DOHH2 (cell line): Measurements from ENCODE around the gene INSIG2.

Experiments used
- H3F3A ChIP-seq: fragments of 200-600 bp; sonication (generic), shearing (Covaris generic); 2 replicates; pipeline ENCODE4 v1.6.0; 2016; ENCODE audit warnings: antibody characterized with exemption, mild to moderate bottlenecking; ENCODE audit not compliant: control insufficient read depth, insufficient read depth
- H3K27ac ChIP-seq: fragments of 200-600 bp; sonication (generic); 2 replicates; pipeline ENCODE4 v1.5.1; 2014; ENCODE audit warnings: low read depth, mild to moderate bottlenecking, low read length, moderate library complexity
- H3K27me3 ChIP-seq: fragments of 200-600 bp; sonication (generic); 2 replicates; pipeline ENCODE4 v1.6.1; 2014; ENCODE audit warnings: mild to moderate bottlenecking, low read length, mixed read lengths; ENCODE audit not compliant: control insufficient read depth
- H3K36me3 ChIP-seq: fragments of 200-600 bp; sonication (generic); 2 replicates; pipeline ENCODE4 v1.6.1; 2014; ENCODE audit warnings: mild to moderate bottlenecking, low read length, moderate library complexity, mixed read lengths; ENCODE audit not compliant: control insufficient read depth
- H3K4me1 ChIP-seq: fragments of 200-600 bp; sonication (generic); 2 replicates; pipeline ENCODE4 v1.6.1; 2014; ENCODE audit warnings: mild to moderate bottlenecking, low read length, mixed read lengths; ENCODE audit not compliant: control insufficient read depth
- H3K4me2 ChIP-seq: fragments of 200-600 bp; sonication (generic); 2 replicates; pipeline ENCODE4 v1.6.0; 2014; ENCODE audit warnings: mild to moderate bottlenecking, low read length, moderate library complexity
- H3K4me3 ChIP-seq: fragments of 200-600 bp; sonication (generic); 2 replicates; pipeline ENCODE4 v1.5.1; 2014; ENCODE audit warnings: mild to moderate bottlenecking, low read length, mixed read lengths
- H3K79me2 ChIP-seq: fragments of 200-600 bp; sonication (generic); 2 replicates; pipeline ENCODE4 v1.6.1; 2014; ENCODE audit warnings: mild to moderate bottlenecking, low read length, mixed read lengths; ENCODE audit not compliant: control insufficient read depth
- H3K9me2 ChIP-seq: fragments of 200-600 bp; sonication (generic); replicated peaks from 2 replicates; pipeline ENCODE4 v1.6.1; 2014; ENCODE audit warnings: mild to moderate bottlenecking, low read length, mixed read lengths; ENCODE audit not compliant: control insufficient read depth
- H3K9me3 ChIP-seq: fragments of 200-600 bp; sonication (generic); 2 replicates; pipeline ENCODE4 v1.6.1; 2014; ENCODE audit warnings: antibody characterized with exemption, low read length, mixed read lengths; ENCODE audit not compliant: control insufficient read depth, insufficient read depth
- H4K20me1 ChIP-seq: fragments of 200-600 bp; sonication (generic); 2 replicates; pipeline ENCODE4 v1.6.0; 2014; ENCODE audit warnings: low read depth, mild to moderate bottlenecking, antibody characterized with exemption, low read length, moderate library complexity; ENCODE audit not compliant: control insufficient read depth, insufficient read depth
- CTCF ChIP-seq: fragments of 200-600 bp; sonication (generic); IDR thresholded peaks from one replicate; pipeline ENCODE4 v1.5.1; 2014; ENCODE audit warnings: antibody characterized with exemption, mild to moderate bottlenecking, low read depth, low read length; ENCODE audit not compliant: poor library complexity, severe bottlenecking
- EZH2phosphoT487 ChIP-seq: fragments of 200-600 bp; sonication (generic); IDR thresholded peaks from 2 replicates; pipeline ENCODE4 v1.6.1; 2017; ENCODE audit warnings: borderline replicate concordance, mild to moderate bottlenecking, antibody characterized with exemption, low read length, moderate library complexity, mixed read lengths

Gene INSIG2

DNA sequence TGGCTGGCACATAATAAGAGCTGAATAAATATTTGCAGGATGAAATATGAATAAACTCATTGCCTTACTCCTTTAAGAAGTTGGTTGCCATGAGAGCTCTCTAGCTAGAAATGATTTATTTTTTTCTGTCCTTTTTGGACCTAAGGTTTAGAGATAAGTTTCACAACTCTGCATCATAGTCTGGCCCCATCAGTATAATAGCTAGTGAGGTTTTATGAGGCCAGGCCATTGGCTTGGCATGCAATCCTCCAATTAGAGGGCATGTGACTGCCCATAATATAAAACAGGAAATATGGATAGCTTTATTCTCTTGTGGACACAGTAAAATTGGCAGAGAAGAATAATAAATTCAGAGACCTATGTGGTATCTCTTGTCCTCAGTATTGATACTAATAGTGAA is 26.2 kb upstream of the INSIG2 start:
- Histone ChIP-seq H3K9me2 (no peaks in the 10 kb centered on the region), H3K79me2 (no peaks in the 10 kb centered on the region), H3K27me3 (no peaks in the 10 kb centered on the region), H4K20me1 (no peaks in the 10 kb centered on the region), H3K4me3 (no peak overlapping the region), H3K4me1 (peaks cover 37% of the 10 kb centered on the region), H3F3A (no peaks in the 10 kb centered on the region), H3K9me3 (no peaks in the 10 kb centered on the region), H3K4me2 (no peak overlapping the region), H3K27ac (no peak overlapping the region), H3K36me3 (no peaks in the 10 kb centered on the region)
- TF ChIP-seq EZH2phosphoT487 (no peak), CTCF (no peak)

DNA sequence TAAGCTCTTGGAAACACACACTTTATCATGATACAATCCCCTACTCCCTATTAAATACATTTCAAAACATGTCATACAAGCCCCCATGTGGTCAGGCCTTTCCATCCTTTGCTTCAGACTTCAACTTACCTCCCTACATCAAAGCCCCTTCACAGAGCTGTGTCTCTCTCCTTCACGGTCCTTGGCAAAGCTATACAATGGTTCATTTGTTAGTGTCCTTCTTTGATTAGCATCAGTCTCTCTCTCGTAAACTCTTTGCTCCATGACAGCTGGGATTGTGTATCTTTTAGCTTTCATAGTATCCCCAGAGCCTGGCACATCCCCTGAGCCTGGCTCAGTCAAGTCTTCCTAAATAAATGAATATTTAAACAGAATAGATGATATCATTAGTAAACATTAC is 25.6 kb upstream of the INSIG2 start:
- no peaks in the 10 kb centered on the region for H3K27me3 ChIP-seq
- H3K9me2 ChIP-seq = no peaks in the 10 kb centered on the region
- TF ChIP-seq CTCF (no peak), EZH2phosphoT487 (no peak)
- H3K4me2 ChIP-seq = no peak overlapping the region
- no peaks in the 10 kb centered on the region for H3K36me3 ChIP-seq
- H3K27ac ChIP-seq = no peak overlapping the region
- H3F3A ChIP-seq = no peaks in the 10 kb centered on the region
- no peaks in the 10 kb centered on the region for H3K9me3 ChIP-seq
- H3K79me2 ChIP-seq = no peaks in the 10 kb centered on the region
- H3K4me1 ChIP-seq = peaks cover 31% of the 10 kb centered on the region
- H4K20me1 ChIP-seq = no peaks in the 10 kb centered on the region
- no peak overlapping the region for H3K4me3 ChIP-seq

GRCh38 chr2:118065015-118065706 is 23.1 kb upstream of the INSIG2 start:
- H3K9me3 ChIP-seq = no peaks in the 10 kb centered on the region

More at GRCh38 chr2:118065015-118065706, 23.1 kb upstream of the INSIG2 start:
- TF ChIP-seq CTCF (no peak), EZH2phosphoT487 (no peak)
- Histone ChIP-seq H3K79me2 (no peaks in the 10 kb centered on the region), H3K4me3 (no peak overlapping the region), H3K4me2 (no peak overlapping the region), H3F3A (no peaks in the 10 kb centered on the region), H3K36me3 (no peaks in the 10 kb centered on the region), H3K9me2 (no peaks in the 10 kb centered on the region), H3K4me1 (peaks cover 16% of the 10 kb centered on the region), H3K27me3 (peaks cover 9% of the 10 kb centered on the region), H4K20me1 (no peaks in the 10 kb centered on the region), H3K27ac (no peak overlapping the region)
